Kidney epithelial cell (primary cell): ENCODE measurements around the gene CCDC15. TPM values are rescaled to one million over a fixed set of nuclear protein-coding genes. Genes with fewer than 3 reads are reported as not detected.
"Not testable (repeated sequence)": the region's sequence is repeated elsewhere in the genome, so short reads cannot be mapped to it uniquely, and the experiment has no call there.

Source experiments
- DNase-seq: peaks from one replicate; pipeline ENCODE4 v3.0.0-alpha.2; 2010; ENCODE audit warnings: low read depth
- H3K27me3 ChIP-seq: 2 replicates; pipeline ENCODE4 v1.6.0; 2011; ENCODE audit warnings: low read length; ENCODE audit not compliant: control insufficient read depth, insufficient read depth
- H3K36me3 ChIP-seq: 2 replicates; pipeline ENCODE4 v1.5.1; 2011; ENCODE audit warnings: low read length; ENCODE audit not compliant: control insufficient read depth, insufficient read depth
- H3K4me3 ChIP-seq: 2 replicates; pipeline ENCODE4 v1.5.1; 2011; ENCODE audit warnings: low read depth, mild to moderate bottlenecking, control low read depth, low read length
- CTCF ChIP-seq: IDR thresholded peaks from 2 replicates; pipeline ENCODE4 v1.5.1; 2011; ENCODE audit warnings: mild to moderate bottlenecking, moderate library complexity, low read length, control low read depth, inconsistent platforms; ENCODE audit not compliant: insufficient read depth, poor library complexity, severe bottlenecking
- total RNA-seq: library from RNA; depleted of rRNA; stranded (reverse); fragments of >200 nt; gene quantifications from 2 replicates; pipeline ENCODE4 v1.2.3, GENCODE V29; 2015

Gene CCDC15
- total RNA-seq, 1 donor from 2014 or later = 3.1 TPM

GRCh38 chr11:125055107-125055715 is 101.2 kb downstream of the CCDC15 start:
- Histone ChIP-seq H3K27me3 (no peaks in the 10 kb centered on the region), H3K4me3 (no peak overlapping the region), H3K36me3 (no peaks in the 10 kb centered on the region)
- DNase-seq = no peak
- no peak for TF ChIP-seq CTCF

- DNase-seq, H3K4me3 ChIP-seq, H3K27me3 ChIP-seq, H3K36me3 ChIP-seq: not testable (repeated sequence)
Measured at GRCh38 chr11:125056111-125056510, 102.1 kb downstream of the CCDC15 start.

DNA sequence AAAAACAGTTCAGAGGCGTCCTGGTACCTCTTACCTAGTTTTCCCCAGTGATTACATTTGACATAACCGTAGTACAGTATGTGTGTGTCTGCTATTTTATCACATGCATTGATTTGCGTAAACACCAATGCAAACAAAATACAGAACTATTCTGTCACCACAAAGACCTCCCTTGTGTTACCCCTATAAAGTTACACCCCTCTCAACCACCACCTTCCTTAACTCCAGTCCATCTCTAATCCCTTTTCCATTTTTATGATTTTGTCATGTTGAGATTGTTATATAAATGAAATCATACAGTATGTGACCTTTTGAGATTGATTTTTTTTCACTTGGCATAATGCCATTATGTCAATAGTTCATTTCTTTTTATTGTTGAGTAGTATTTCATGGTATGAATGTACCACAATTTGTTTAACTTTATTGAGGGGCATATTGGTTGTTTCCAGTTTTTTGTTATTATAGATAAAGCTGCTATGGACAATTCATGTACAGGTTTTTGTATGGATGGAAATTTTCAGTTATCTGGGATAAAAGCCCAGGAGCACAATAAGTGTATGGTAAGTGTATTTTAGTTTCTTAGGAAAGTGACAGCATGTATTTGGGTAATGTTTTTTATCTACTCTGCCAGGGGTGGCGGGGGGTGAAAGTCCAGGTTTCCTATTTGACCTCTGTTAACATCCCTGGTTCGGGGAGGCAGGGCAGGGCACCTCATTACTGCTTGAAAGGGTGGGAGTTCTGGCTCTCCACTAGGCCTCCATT is 103.1 kb downstream of the CCDC15 start:
- Histone ChIP-seq H3K4me3 (no peak overlapping the region), H3K27me3 (no peaks in the 10 kb centered on the region), H3K36me3 (no peaks in the 10 kb centered on the region)
- TF ChIP-seq CTCF = no peak
- no peak for DNase-seq

- H3K4me3 ChIP-seq = no peak overlapping the region
- no peak for DNase-seq
- TF ChIP-seq CTCF = no peak
- no peaks in the 10 kb centered on the region for H3K36me3 ChIP-seq
- no peaks in the 10 kb centered on the region for H3K27me3 ChIP-seq
Measured at GRCh38 chr11:125057693-125058016, 103.7 kb downstream of the CCDC15 start.

DNA sequence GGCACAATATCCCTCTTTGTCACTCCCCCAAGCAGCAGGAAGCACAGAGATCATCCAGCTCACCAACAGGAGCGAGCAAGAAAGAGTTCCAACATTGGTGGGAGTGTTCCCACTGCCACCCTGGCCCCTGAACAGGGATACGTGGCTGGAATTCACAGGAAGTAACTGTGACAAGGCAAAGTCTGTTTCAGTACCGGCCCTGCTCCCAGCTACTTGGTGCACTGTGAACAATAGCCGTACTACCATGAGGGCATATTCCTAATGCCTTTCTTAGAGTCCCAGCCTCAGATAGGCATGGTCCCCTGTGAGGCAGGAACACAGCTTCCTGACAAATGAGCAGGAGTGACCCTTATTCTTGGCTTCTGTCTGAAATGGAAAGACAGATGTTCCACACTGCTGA is 107.3 kb downstream of the CCDC15 start:
- no peaks in the 10 kb centered on the region for H3K27me3 ChIP-seq
- no peaks in the 10 kb centered on the region for H3K36me3 ChIP-seq
- no peak for TF ChIP-seq CTCF
- no peak for DNase-seq
- no peak overlapping the region for H3K4me3 ChIP-seq

DNA sequence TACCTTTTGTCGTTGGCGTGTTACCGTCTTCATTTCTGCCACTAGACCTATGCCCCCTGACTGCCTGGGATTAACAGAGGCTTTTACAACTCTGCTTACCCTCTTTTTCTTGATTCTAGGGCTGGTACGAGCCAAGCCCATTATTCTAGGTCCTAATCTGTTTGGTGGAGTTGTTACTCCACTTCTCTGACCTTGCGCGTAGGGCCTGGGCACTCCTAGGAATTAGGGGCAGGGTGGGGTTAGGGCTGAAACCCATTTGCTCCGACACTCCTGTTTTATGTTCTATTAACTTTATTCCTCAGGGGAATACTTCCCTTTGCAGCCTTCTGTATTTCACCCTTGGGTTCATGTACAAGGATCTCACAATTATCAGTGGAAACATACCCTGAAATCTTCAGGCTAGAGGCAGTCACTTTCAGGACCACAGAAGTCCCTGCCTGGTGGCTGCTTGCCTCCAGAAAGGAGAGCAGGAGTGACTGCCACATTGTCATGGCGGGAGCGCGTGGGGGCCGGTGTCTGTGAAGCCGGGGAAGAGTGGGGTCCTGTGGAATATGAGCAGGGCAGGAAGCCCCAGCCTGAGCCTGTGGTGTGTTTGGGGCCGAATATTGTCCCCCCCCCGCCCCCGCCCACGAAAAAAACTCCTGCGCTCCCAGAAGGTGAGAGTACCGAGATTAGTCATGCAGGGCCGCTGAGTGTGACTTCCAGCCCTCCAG is 108.4 kb downstream of the CCDC15 start:
- DNase-seq = no peak
- TF ChIP-seq CTCF = no peak
- Histone ChIP-seq H3K4me3 (peak overlapping the region; percentile 45), H3K36me3 (no peaks in the 10 kb centered on the region), H3K27me3 (no peaks in the 10 kb centered on the region)
